ENCODE results near the gene ACVRL1. TPM values are rescaled to one million over a fixed set of nuclear protein-coding genes. Genes with fewer than 3 reads are reported as not detected.

ACVRL1 gene
- total and polyA plus RNA-seq, 9 of the 15 experiments (the other 6 are each of a cell fraction or from before 2014, with no cell fraction given) = 0.07 to 1.4 (median 0.30) TPM

DNA sequence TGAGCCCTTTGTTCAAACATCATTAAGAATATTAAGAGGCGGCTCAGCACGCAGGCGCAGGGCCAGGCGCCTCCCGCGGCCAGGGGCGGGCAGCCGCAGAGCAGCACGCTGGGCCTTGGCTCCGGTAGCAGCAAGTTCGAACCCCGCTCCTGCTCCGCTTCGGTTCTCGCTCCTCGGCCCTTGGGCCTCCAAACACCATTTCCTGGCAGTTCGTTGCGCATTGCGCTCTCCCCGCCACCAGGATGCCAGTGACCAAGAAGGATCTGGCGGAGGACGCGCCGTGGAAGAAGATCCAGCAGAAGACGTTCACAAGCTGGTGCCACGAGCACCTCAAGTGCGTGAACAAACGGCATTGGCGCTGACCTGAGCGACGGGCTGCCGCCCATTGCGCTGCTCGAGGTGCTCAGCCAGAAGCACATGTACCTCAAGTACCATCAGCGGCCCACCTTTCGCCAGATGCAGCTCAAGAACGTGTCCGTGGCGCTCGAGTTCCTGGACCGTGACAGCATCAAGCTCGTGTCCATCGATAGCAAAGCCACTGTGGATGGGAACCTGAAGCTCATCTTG is 6.9 kb upstream of the ACVRL1 start:
- intact Hi-C loops (cut with micrococcal nuclease) = no loop called here
- BruUV-seq (replicated peaks) = no TSS peak
- Histone ChIP-seq H3K79me2 (ENCODE audit: control insufficient read depth, insufficient read depth, low read length) (no peaks in the 10 kb centered on the region), H2AFZ (ENCODE audit: low read depth, low read length) (no peak overlapping the region), H3K9ac (ENCODE audit: insufficient read depth in 1 of 2, low read depth in 2 of 2, low read length in 2 of 2) (peak overlapping the region in 1 of 2 experiments; percentile 18; a peak in 2 of 4 replicates), H3K27me3 (ENCODE audit: control insufficient read depth in 2 of 2, insufficient read depth in 2 of 2, low read length in 2 of 2) (no peaks in the 10 kb centered on the region), H4K20me1 (replicated peaks; ENCODE audit: control insufficient read depth, insufficient read depth, low read length) (no peaks in the 10 kb centered on the region), H3K27ac (ENCODE audit: extremely low read depth, low read depth, low read length) (no peak overlapping the region), H3K4me3 (no peak overlapping the region), H3K36me3 (ENCODE audit: control insufficient read depth, insufficient read depth, low read length) (no peaks in the 10 kb centered on the region), H3K9me1 (ENCODE audit: control insufficient read depth, insufficient read depth, low read length) (no peaks in the 10 kb centered on the region), H3K4me2 (ENCODE audit: insufficient read depth, low read length) (no peak overlapping the region), H3K9me3 (replicated peaks; ENCODE audit: control insufficient read depth, insufficient read depth, low read depth, low read length) (no peaks in the 10 kb centered on the region; the same call in 1 of the 2 replicates), H3K4me1 (replicated peaks in 1 of 2; ENCODE audit: control insufficient read depth in 2 of 2, insufficient read depth in 2 of 2, low read length in 2 of 2) (peaks cover 12 to 22% of the 10 kb centered on the region in 2 experiments)
- DNase-seq (ENCODE audit: extremely low read depth in 1 of 4, low spot score in 3 of 4) (no peak), FAIRE-seq (no peak), ATAC-seq (no peak)
- TF ChIP-seq, protein P1, sequence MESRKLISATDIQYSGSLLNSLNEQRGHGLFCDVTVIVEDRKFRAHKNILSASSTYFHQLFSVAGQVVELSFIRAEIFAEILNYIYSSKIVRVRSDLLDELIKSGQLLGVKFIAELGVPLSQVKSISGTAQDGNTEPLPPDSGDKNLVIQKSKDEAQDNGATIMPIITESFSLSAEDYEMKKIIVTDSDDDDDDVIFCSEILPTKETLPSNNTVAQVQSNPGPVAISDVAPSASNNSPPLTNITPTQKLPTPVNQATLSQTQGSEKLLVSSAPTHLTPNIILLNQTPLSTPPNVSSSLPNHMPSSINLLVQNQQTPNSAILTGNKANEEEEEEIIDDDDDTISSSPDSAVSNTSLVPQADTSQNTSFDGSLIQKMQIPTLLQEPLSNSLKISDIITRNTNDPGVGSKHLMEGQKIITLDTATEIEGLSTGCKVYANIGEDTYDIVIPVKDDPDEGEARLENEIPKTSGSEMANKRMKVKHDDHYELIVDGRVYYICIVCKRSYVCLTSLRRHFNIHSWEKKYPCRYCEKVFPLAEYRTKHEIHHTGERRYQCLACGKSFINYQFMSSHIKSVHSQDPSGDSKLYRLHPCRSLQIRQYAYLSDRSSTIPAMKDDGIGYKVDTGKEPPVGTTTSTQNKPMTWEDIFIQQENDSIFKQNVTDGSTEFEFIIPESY (CRISPR knock-in tag; IDR thresholded peaks at IDR 0.05) = peak; percentile 81
- TF ChIP-seq ZFPM2 (CRISPR knock-in tag; IDR thresholded peaks at IDR 0.05) = no peak
- in situ Hi-C loops (cut with MboI) = no loop called here
- POLR2A ChIA-PET = interaction anchor here (0.6 to 1.4 kb wide), 3 partner anchors 14 to 517 kb away, joined by 3 read pairs; no protein-coding TSS in a partner anchor
- WGBS (ENCODE audit: insufficient coverage, low coverage, missing lambda C conversion rate) = 83% methylated on average over 37 of the region's 43 CpGs
- CTCF ChIA-PET (ENCODE audit: low intra/inter-chr PET ratio) = no interaction called here
